Lung (tissue), 12 donors: ENCODE measurements around the gene FBXL17. TPM values are rescaled to one million over a fixed set of nuclear protein-coding genes. Genes with fewer than 3 reads are reported as not detected.

ENCODE experiments used
- ATAC-seq: fragments of 200-7000 bp; cut with Tn5 transposase; one replicate; pipeline ENCODE4 v1.9.1; 2020; ENCODE audit warnings: moderate number of reproducible peaks; ENCODE audit not compliant: insufficient read depth, low FRiP score
- DNase-seq, 3 donors: peaks; one replicate each; pipeline ENCODE4 v3.0.0-alpha.2; 2013 to 2017
- H3K27ac ChIP-seq, 2 donors: one replicate each; pipeline ENCODE4 v1.5.1; 2013; ENCODE audit warnings: mild to moderate bottlenecking in 2 of 2, moderate library complexity in 2 of 2, control low read depth in 1 of 2, inconsistent platforms in 1 of 2, low read depth in 1 of 2, low read length in 1 of 2
- H3K27me3 ChIP-seq, 3 donors: one replicate each; pipeline ENCODE4 v1.5.1; 2013; ENCODE audit warnings: low read length in 2 of 3; ENCODE audit not compliant: control insufficient read depth in 3 of 3, insufficient read depth in 3 of 3
- H3K36me3 ChIP-seq, 4 donors: one replicate each; pipeline ENCODE4 v1.5.1; 2013; ENCODE audit warnings: low read length in 4 of 4, mild to moderate bottlenecking in 1 of 4, moderate library complexity in 1 of 4; ENCODE audit not compliant: control insufficient read depth in 4 of 4, insufficient read depth in 4 of 4
- H3K4me1 ChIP-seq, 5 donors: one replicate each; pipeline ENCODE4 v1.5.1; 2013; ENCODE audit warnings: low read length in 5 of 5, mild to moderate bottlenecking in 2 of 5, moderate library complexity in 1 of 5; ENCODE audit not compliant: control insufficient read depth in 5 of 5, insufficient read depth in 5 of 5
- H3K4me3 ChIP-seq: one replicate; pipeline ENCODE4 v1.5.1; 2013; ENCODE audit warnings: mild to moderate bottlenecking, control low read depth, moderate library complexity
- H3K9ac ChIP-seq, 2 donors: one replicate each; pipeline ENCODE4 v1.5.1; 2013; ENCODE audit warnings: low read length in 2 of 2, control low read depth in 1 of 2; ENCODE audit not compliant: insufficient read depth in 1 of 2
- H3K9me3 ChIP-seq, 4 donors: one replicate each; pipeline ENCODE4 v1.5.1; 2013; ENCODE audit warnings: low read length in 3 of 4, mild to moderate bottlenecking in 1 of 4, moderate library complexity in 1 of 4; ENCODE audit not compliant: control insufficient read depth in 4 of 4, insufficient read depth in 3 of 4
- WGBS, 2 donors: extraction: QIAGEN DNeasy Blood & Tissue Kit; methylation state at CpG; one replicate each; pipeline ENCODE4 v1.1.7; 2013; 5-methylcytosine and 5-hydroxymethylcytosine counted together
- polyA plus RNA-seq, 2 donors: library from polyadenylated mRNA; stranded (reverse); fragments of 200-250 nt; gene quantifications; one replicate each; pipeline ENCODE4 v1.2.1, GENCODE V29; 2013
- total RNA-seq, 2 donors: library from RNA; depleted of rRNA in 1 of 2; stranded (reverse); fragments of >200 nt in 1 of 2; gene quantifications; one replicate each; pipeline ENCODE4 v1.2.1, GENCODE V29; 2014 to 2021
- TF ChIP-seq, protein P1 (sequence below): IDR thresholded peaks from 2 replicates; pipeline ENCODE4 v1.5.1; 2012; ENCODE audit warnings: mild to moderate bottlenecking; ENCODE audit errors: control extremely low read depth, extremely low read depth
- donor health status: control.
- donor health status: control.
- donor health status: Bipolar disorder and iron deficiency.
- donor health status: healthy.
- donor health status: DM: yes; HTN: yes; CAD: no.

The FBXL17 gene
- total and polyA plus RNA-seq, 4 donors: 4.0 to 23.9 (median 13.6) TPM

DNA sequence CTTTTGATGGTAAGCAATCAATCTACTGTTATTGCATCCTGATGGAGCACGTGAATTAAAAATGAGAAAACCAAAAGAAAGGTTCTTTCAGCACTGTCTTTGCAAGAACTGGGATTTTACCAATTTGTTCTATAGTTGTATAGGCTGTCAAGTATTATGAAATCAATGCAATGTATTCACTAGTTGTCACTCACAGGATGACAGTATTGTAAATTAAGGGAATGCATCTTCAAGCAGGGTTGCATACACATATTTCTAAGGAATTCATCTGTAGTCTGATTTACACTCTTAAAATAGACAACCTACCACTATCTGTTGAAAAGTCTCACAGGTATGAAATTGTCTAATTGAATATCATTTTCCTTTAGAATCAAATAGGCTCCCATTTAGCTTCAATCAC lies 252.8 kb downstream of the FBXL17 start:
- H3K27me3 ChIP-seq: no peaks in the 10 kb centered on the region
- DNase-seq: no peak
- H3K9me3 ChIP-seq: no peaks in the 10 kb centered on the region
- H3K27ac ChIP-seq: no peak overlapping the region
- no peak overlapping the region for H3K9ac ChIP-seq
- TF ChIP-seq, protein P1, sequence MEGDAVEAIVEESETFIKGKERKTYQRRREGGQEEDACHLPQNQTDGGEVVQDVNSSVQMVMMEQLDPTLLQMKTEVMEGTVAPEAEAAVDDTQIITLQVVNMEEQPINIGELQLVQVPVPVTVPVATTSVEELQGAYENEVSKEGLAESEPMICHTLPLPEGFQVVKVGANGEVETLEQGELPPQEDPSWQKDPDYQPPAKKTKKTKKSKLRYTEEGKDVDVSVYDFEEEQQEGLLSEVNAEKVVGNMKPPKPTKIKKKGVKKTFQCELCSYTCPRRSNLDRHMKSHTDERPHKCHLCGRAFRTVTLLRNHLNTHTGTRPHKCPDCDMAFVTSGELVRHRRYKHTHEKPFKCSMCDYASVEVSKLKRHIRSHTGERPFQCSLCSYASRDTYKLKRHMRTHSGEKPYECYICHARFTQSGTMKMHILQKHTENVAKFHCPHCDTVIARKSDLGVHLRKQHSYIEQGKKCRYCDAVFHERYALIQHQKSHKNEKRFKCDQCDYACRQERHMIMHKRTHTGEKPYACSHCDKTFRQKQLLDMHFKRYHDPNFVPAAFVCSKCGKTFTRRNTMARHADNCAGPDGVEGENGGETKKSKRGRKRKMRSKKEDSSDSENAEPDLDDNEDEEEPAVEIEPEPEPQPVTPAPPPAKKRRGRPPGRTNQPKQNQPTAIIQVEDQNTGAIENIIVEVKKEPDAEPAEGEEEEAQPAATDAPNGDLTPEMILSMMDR: no peak
- no peak for ATAC-seq
- 96 to 97% methylated on average over 1 of the region's 1 CpG for WGBS, 2 donors
- no peak overlapping the region for H3K4me3 ChIP-seq
- H3K36me3 ChIP-seq: no peaks in the 10 kb centered on the region
- peaks cover 0 to 1% (median 0%) of the 10 kb centered on the region in 5 donors for H3K4me1 ChIP-seq

DNA sequence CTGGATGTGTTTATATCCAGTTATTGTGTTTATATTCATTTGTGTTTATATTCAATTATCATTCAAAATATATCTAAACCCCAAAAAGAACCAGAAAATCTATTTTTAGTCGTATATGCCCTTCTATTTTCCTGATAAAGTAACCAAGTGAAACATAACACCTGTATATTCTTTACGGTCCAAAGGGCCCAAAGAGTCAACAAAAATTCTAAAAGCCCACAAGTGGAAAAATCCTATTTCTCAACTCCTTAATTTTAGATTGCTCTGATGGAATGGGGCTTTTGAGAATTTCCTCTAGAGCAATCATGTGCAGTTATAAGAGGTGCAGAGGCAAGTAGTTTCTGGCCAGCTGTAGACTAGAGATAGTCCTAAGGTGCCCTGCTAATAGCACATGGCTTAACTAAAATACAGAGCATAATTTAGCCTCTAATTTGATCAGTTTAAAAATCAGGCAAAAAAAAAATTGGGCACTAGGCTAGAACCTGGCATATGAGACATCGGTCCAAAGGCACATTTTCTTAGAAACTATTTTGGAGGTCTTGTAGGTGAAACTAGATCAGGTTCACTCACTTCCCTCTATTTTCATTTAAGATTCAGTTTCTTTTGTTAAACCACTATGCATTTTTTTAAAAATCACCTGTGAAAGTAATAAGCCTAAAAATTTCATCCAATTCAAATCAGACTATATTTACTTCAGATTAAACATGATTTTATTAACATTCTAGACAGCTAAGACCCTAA lies 256.0 kb downstream of the FBXL17 start:
- no peaks in the 10 kb centered on the region for H3K27me3 ChIP-seq
- no peaks in the 10 kb centered on the region for H3K36me3 ChIP-seq
- peaks cover 0 to 11% (median 0%) of the 10 kb centered on the region in 5 donors for H3K4me1 ChIP-seq
- TF ChIP-seq, protein P1: no peak
- H3K9me3 ChIP-seq: no peaks in the 10 kb centered on the region
- no peak overlapping the region for H3K4me3 ChIP-seq
- no peak for DNase-seq
- H3K27ac ChIP-seq: no peak overlapping the region
- ATAC-seq: no peak
- 83 to 87% methylated on average over 3 of the region's 3 CpGs for WGBS, 2 donors
- no peak overlapping the region for H3K9ac ChIP-seq

- H3K4me1 ChIP-seq: peaks cover 0 to 11% (median 0%) of the 10 kb centered on the region in 5 donors
- WGBS, 2 donors: 95 to 96% methylated on average over 4 of the region's 4 CpGs
These were observed 257.3 kb downstream of the FBXL17 start for GRCh38 chr5:108124596-108124995.

More at GRCh38 chr5:108124596-108124995, 257.3 kb downstream of the FBXL17 start:
- DNase-seq (no peak), ATAC-seq (no peak)
- Histone ChIP-seq H3K4me3 (no peak overlapping the region), H3K9ac (no peak overlapping the region), H3K36me3 (peaks cover 0 to 1% (median 0%) of the 10 kb centered on the region in 4 donors), H3K27me3 (no peaks in the 10 kb centered on the region), H3K9me3 (no peaks in the 10 kb centered on the region), H3K27ac (no peak overlapping the region)
- TF ChIP-seq, protein P1: no peak
